IMR-90 (cell line): ENCODE measurements around the gene GNB4. TPM values are rescaled to one million over a fixed set of nuclear protein-coding genes. Genes with fewer than 3 reads are reported as not detected.

ENCODE experiments used
- ATAC-seq: fragments of 200-7000 bp; cut with Tn5 transposase; 2 replicates; pipeline ENCODE4 v1.9.1; 2020; ENCODE audit warnings: low read depth, mild to moderate bottlenecking, moderate library complexity
- BruUV-seq: library from RNA; stranded (reverse); fragments of 400-500 nt; replicated peaks from 2 replicates; lab custom pipeline; 2021; lab: Mats Ljungman, UMichigan
- CTCF ChIA-PET: fragments of 300-600 bp; formaldehyde crosslinking; extraction: SDS; loops from one replicate; lab custom pipeline; 2021; ENCODE audit warnings: antibody characterized with exemption; lab: Yijun Ruan, JAX
- POLR2A ChIA-PET: fragments of 300-600 bp; sonication (Branson Sonifier 250); formaldehyde crosslinking; loops from one replicate; lab custom pipeline; 2022; ENCODE audit warnings: antibody characterized with exemption; ENCODE audit not compliant: unreplicated experiment; lab: Charles Lee
- DNase-seq: peaks from one replicate; pipeline ENCODE4 v3.0.0; 2013
- H2AFZ ChIP-seq: replicated peaks from 2 replicates; pipeline ENCODE3; 2013; ENCODE audit warnings: low read length, mild to moderate bottlenecking; ENCODE audit not compliant: poor library complexity
- H2AK5ac ChIP-seq: 2 replicates; pipeline ENCODE4 v1.6.1; 2013; ENCODE audit warnings: low read depth, low read length, inconsistent platforms
- H2AK9ac ChIP-seq: replicated peaks from 2 replicates; pipeline ENCODE3; 2013; ENCODE audit warnings: mild to moderate bottlenecking, low read depth, low read length, moderate library complexity; ENCODE audit not compliant: poor library complexity
- H2BK120ac ChIP-seq: 2 replicates; pipeline ENCODE4 v1.6.1; 2013; ENCODE audit warnings: low read depth, low read length, inconsistent platforms
- H2BK15ac ChIP-seq: 3 replicates; pipeline ENCODE4 v1.6.1; 2013; ENCODE audit warnings: low read depth, low read length, inconsistent platforms
- H2BK20ac ChIP-seq: 2 replicates; pipeline ENCODE4 v1.6.1; 2013; ENCODE audit warnings: low read depth, mild to moderate bottlenecking, inconsistent platforms, low read length, moderate library complexity
- H2BK5ac ChIP-seq: 2 replicates; pipeline ENCODE4 v1.6.1; 2013; ENCODE audit warnings: mild to moderate bottlenecking, low read depth, low read length, inconsistent platforms; ENCODE audit not compliant: poor library complexity, severe bottlenecking
- H3K14ac ChIP-seq: replicated peaks from 2 replicates; pipeline ENCODE4 v1.6.1; 2013; ENCODE audit warnings: low read depth, low read length, inconsistent platforms
- H3K18ac ChIP-seq: 2 replicates; pipeline ENCODE4 v1.6.1; 2013; ENCODE audit warnings: low read depth, low read length, control low read depth
- H3K23ac ChIP-seq: 2 replicates; pipeline ENCODE4 v1.6.1; 2013; ENCODE audit warnings: low read depth, low read length, inconsistent platforms
- H3K27ac ChIP-seq: 2 replicates; pipeline ENCODE4 v1.5.1; 2013; ENCODE audit warnings: mild to moderate bottlenecking, control low read depth, low read length; ENCODE audit not compliant: insufficient read depth
- H3K27me3 ChIP-seq: 2 replicates; pipeline ENCODE4 v1.6.1; 2013; ENCODE audit warnings: low read length; ENCODE audit not compliant: control insufficient read depth, insufficient read depth
- H3K36me3 ChIP-seq: 2 replicates; pipeline ENCODE4 v1.6.1; 2013; ENCODE audit warnings: low read length, mixed read lengths; ENCODE audit not compliant: control insufficient read depth, insufficient read depth
- H3K4ac ChIP-seq: 2 replicates; pipeline ENCODE4 v1.6.1; 2013; ENCODE audit warnings: low read depth, low read length, inconsistent platforms
- H3K4me1 ChIP-seq: 2 replicates; pipeline ENCODE4 v1.6.1; 2013; ENCODE audit warnings: low read length, mixed read lengths; ENCODE audit not compliant: control insufficient read depth, insufficient read depth
- H3K4me2 ChIP-seq: 2 replicates; pipeline ENCODE4 v1.6.1; 2013; ENCODE audit warnings: low read depth, mild to moderate bottlenecking, control low read depth, low read length, moderate library complexity
- H3K4me3 ChIP-seq: 2 replicates; pipeline ENCODE4 v1.5.1; 2013; ENCODE audit warnings: low read depth, mild to moderate bottlenecking, control low read depth, low read length, moderate library complexity; ENCODE audit not compliant: insufficient read depth
- H3K56ac ChIP-seq: 2 replicates; pipeline ENCODE4 v1.6.1; 2013; ENCODE audit warnings: low read length, inconsistent platforms; ENCODE audit not compliant: insufficient read depth; ENCODE audit errors: extremely low read depth
- H3K79me1 ChIP-seq, 2 experiments: 2 replicates each; pipeline ENCODE4 v1.6.1; 2013; ENCODE audit warnings: low read length in 2 of 2, inconsistent platforms in 1 of 2, low read depth in 1 of 2
- H3K9ac ChIP-seq: 2 replicates; pipeline ENCODE4 v1.6.1; 2013; ENCODE audit warnings: low read depth, low read length, control low read depth
- H3K9me1 ChIP-seq: 2 replicates; pipeline ENCODE4 v1.6.1; 2013; ENCODE audit warnings: low read length, inconsistent platforms; ENCODE audit not compliant: insufficient read depth
- H3K9me3 ChIP-seq: 2 replicates; pipeline ENCODE4 v1.6.1; 2013; ENCODE audit warnings: low read length; ENCODE audit not compliant: control insufficient read depth, insufficient read depth
- H4K20me1 ChIP-seq: 2 replicates; pipeline ENCODE4 v1.6.1; 2013; ENCODE audit warnings: low read length, inconsistent platforms; ENCODE audit not compliant: insufficient read depth
- H4K5ac ChIP-seq: 2 replicates; pipeline ENCODE4 v1.6.1; 2013; ENCODE audit warnings: mild to moderate bottlenecking, low read depth, low read length, control low read depth
- H4K8ac ChIP-seq, 2 experiments: 2 replicates each; pipeline ENCODE4 v1.6.1; 2013; ENCODE audit warnings: low read depth in 2 of 2, low read length in 2 of 2, control low read depth in 1 of 2, inconsistent platforms in 1 of 2
- H4K91ac ChIP-seq: 2 replicates; pipeline ENCODE4 v1.6.1; 2013; ENCODE audit warnings: low read depth, low read length, inconsistent platforms; ENCODE audit not compliant: insufficient read depth
- POLR2A ChIP-seq: IDR thresholded peaks from 2 replicates; pipeline ENCODE4 v1.6.1; 2012; ENCODE audit warnings: mild to moderate bottlenecking, low read depth, low read length
- RAD21 ChIP-seq: IDR thresholded peaks from 2 replicates; pipeline ENCODE4 v1.6.1; 2012; ENCODE audit warnings: low read length, improper control_type of control experiment
- WGBS, 2 experiments: methylation state at CpG; one replicate each; pipeline versions ENCODE4 v1.1.5 to v1.1.7; 2013; ENCODE audit warnings: missing lambda C conversion rate in 2 of 2; ENCODE audit not compliant: insufficient read length in 1 of 2; ENCODE audit errors: extremely low coverage in 2 of 2; 5-methylcytosine and 5-hydroxymethylcytosine counted together
- dilution Hi-C: fragments of 300-500 bp; cut with HindIII; formaldehyde crosslinking; loops from one replicate; pipeline ENCODE4 v1.14.3; 2018; ENCODE audit warnings: low sequenced_read_pairs; ENCODE audit not compliant: unreplicated experiment
- in situ Hi-C: fragments of 300-500 bp; cut with MboI; formaldehyde crosslinking; loops from 3 replicates; pipeline ENCODE4 v1.14.3; 2019; ENCODE audit warnings: low sequenced_read_pairs, inconsistent platforms, mixed read lengths
- intact Hi-C: fragments of 100-400 bp; cut with micrococcal nuclease; formaldehyde crosslinking; loops from 2 replicates; pipeline ENCODE4 v1.10.0; 2022
- polyA plus RNA-seq, 3 experiments: library from polyadenylated mRNA; depleted of rRNA; stranded (reverse); fragments of >200 nt; gene quantifications; 2 replicates each; pipeline ENCODE4 v1.2.3, GENCODE V29; 2012; ENCODE audit warnings: low replicate concordance in 1 of 3
- total RNA-seq: library from RNA; depleted of rRNA; stranded (reverse); fragments of >200 nt; gene quantifications from 2 replicates; pipeline ENCODE4 v1.2.3, GENCODE V29; 2012

Gene GNB4
- total and polyA plus RNA-seq, 2 of the 4 experiments (the other 2 are of a cell fraction): 22.1 to 112 TPM

GRCh38 chr3:179376474-179376873 lies 74.8 kb downstream of the GNB4 start:
- Histone ChIP-seq H3K9me3 (no peaks in the 10 kb centered on the region), H2AK9ac (no peak overlapping the region), H3K4me2 (no peak overlapping the region), H4K20me1 (no peaks in the 10 kb centered on the region), H2BK20ac (no peak overlapping the region), H2BK5ac (no peak overlapping the region), H3K56ac (no peak overlapping the region), H3K4me3 (no peak overlapping the region), H2BK120ac (no peak overlapping the region), H4K8ac (no peak overlapping the region), H3K14ac (no peak overlapping the region), H3K36me3 (peaks cover 11% of the 10 kb centered on the region), H3K4ac (no peak overlapping the region), H3K9me1 (no peaks in the 10 kb centered on the region), H3K4me1 (no peaks in the 10 kb centered on the region), H4K5ac (no peak overlapping the region), H3K27ac (no peak overlapping the region), H2BK15ac (no peak overlapping the region), H2AFZ (no peak overlapping the region), H3K27me3 (no peaks in the 10 kb centered on the region), H4K91ac (no peak overlapping the region), H3K23ac (no peak overlapping the region), H3K79me1 (no peaks in the 10 kb centered on the region), H3K9ac (no peak overlapping the region), H3K18ac (no peak overlapping the region), H2AK5ac (no peak overlapping the region)
- intact Hi-C loops: no loop called here
- dilution Hi-C loops: no loop called here
- in situ Hi-C loops: no loop called here
- ATAC-seq (no peak), DNase-seq (no peak)
- TF ChIP-seq POLR2A (no peak), RAD21 (no peak)
- no CpG with 5 or more reads among the region's 1 CpG for WGBS, 2 experiments
- ChIA-PET POLR2A (interaction anchor here (0.6 kb wide), 1 partner anchor 10 kb away, joined by 3 read pairs; no protein-coding TSS in a partner anchor), CTCF (no interaction called here)
- BruUV-seq: no TSS peak
